Right atrium auricular region (tissue), 2 donors: ENCODE data around the gene MOGAT2. TPM values are rescaled to one million over a fixed set of nuclear protein-coding genes. Genes with fewer than 3 reads are reported as not detected.

Experiments
- total RNA-seq, 2 donors: library from RNA; depleted of rRNA; stranded (reverse); fragments of >200 nt; gene quantifications; one replicate each; pipeline ENCODE4 v1.1.0, GENCODE V29; 2016

Gene MOGAT2
- total RNA-seq, 2 donors from 2014 or later: not detected

Other genes starting within 250 kb of the MOGAT2 start
- gene GDPD5, start 191.9 kb upstream of the MOGAT2 start, total RNA-seq: 1 to 10 TPM; 3.5 to 6.1 TPM
- gene SERPINH1, start 155.6 kb upstream of the MOGAT2 start, total RNA-seq: 100 to 1,000 TPM; 114 to 195 TPM
- gene MAP6, start 48.8 kb upstream of the MOGAT2 start, total RNA-seq: 1 to 10 TPM; 6.3 to 8.1 TPM
- gene DGAT2, start 50.9 kb downstream of the MOGAT2 start, total RNA-seq: 10 to 100 TPM in 1 of 2 donors, 1 to 10 TPM in 1; 2.7 to 27.7 TPM
- 10 to 100 TPM; 13.2 to 13.9 TPM for gene UVRAG, start 97.4 kb downstream of the MOGAT2 start, total RNA-seq